IMR-90 (cell line): ENCODE data around the gene PCNP. TPM values are rescaled to one million over a fixed set of nuclear protein-coding genes. Genes with fewer than 3 reads are reported as not detected.

ENCODE experiments used
- ATAC-seq: fragments of 200-7000 bp; cut with Tn5 transposase; 2 replicates; pipeline ENCODE4 v1.9.1; 2020; ENCODE audit warnings: low read depth, mild to moderate bottlenecking, moderate library complexity
- BruUV-seq: library from RNA; stranded (reverse); fragments of 400-500 nt; replicated peaks from 2 replicates; lab custom pipeline; 2021; lab: Mats Ljungman, UMichigan
- CTCF ChIA-PET: fragments of 300-600 bp; formaldehyde crosslinking; extraction: SDS; loops from one replicate; lab custom pipeline; 2021; ENCODE audit warnings: antibody characterized with exemption; lab: Yijun Ruan, JAX
- POLR2A ChIA-PET: fragments of 300-600 bp; sonication (Branson Sonifier 250); formaldehyde crosslinking; loops from one replicate; lab custom pipeline; 2022; ENCODE audit warnings: antibody characterized with exemption; ENCODE audit not compliant: unreplicated experiment; lab: Charles Lee
- DNase-seq: peaks from one replicate; pipeline ENCODE4 v3.0.0; 2013
- H2AFZ ChIP-seq: replicated peaks from 2 replicates; pipeline ENCODE3; 2013; ENCODE audit warnings: low read length, mild to moderate bottlenecking; ENCODE audit not compliant: poor library complexity
- H2AK5ac ChIP-seq: 2 replicates; pipeline ENCODE4 v1.6.1; 2013; ENCODE audit warnings: low read depth, low read length, inconsistent platforms
- H2AK9ac ChIP-seq: replicated peaks from 2 replicates; pipeline ENCODE3; 2013; ENCODE audit warnings: mild to moderate bottlenecking, low read depth, low read length, moderate library complexity; ENCODE audit not compliant: poor library complexity
- H2BK120ac ChIP-seq: 2 replicates; pipeline ENCODE4 v1.6.1; 2013; ENCODE audit warnings: low read depth, low read length, inconsistent platforms
- H2BK15ac ChIP-seq: 3 replicates; pipeline ENCODE4 v1.6.1; 2013; ENCODE audit warnings: low read depth, low read length, inconsistent platforms
- H2BK20ac ChIP-seq: 2 replicates; pipeline ENCODE4 v1.6.1; 2013; ENCODE audit warnings: low read depth, mild to moderate bottlenecking, inconsistent platforms, low read length, moderate library complexity
- H2BK5ac ChIP-seq: 2 replicates; pipeline ENCODE4 v1.6.1; 2013; ENCODE audit warnings: mild to moderate bottlenecking, low read depth, low read length, inconsistent platforms; ENCODE audit not compliant: poor library complexity, severe bottlenecking
- H3K14ac ChIP-seq: replicated peaks from 2 replicates; pipeline ENCODE4 v1.6.1; 2013; ENCODE audit warnings: low read depth, low read length, inconsistent platforms
- H3K18ac ChIP-seq: 2 replicates; pipeline ENCODE4 v1.6.1; 2013; ENCODE audit warnings: low read depth, low read length, control low read depth
- H3K23ac ChIP-seq: 2 replicates; pipeline ENCODE4 v1.6.1; 2013; ENCODE audit warnings: low read depth, low read length, inconsistent platforms
- H3K27ac ChIP-seq: 2 replicates; pipeline ENCODE4 v1.5.1; 2013; ENCODE audit warnings: mild to moderate bottlenecking, control low read depth, low read length; ENCODE audit not compliant: insufficient read depth
- H3K27me3 ChIP-seq: 2 replicates; pipeline ENCODE4 v1.6.1; 2013; ENCODE audit warnings: low read length; ENCODE audit not compliant: control insufficient read depth, insufficient read depth
- H3K36me3 ChIP-seq: 2 replicates; pipeline ENCODE4 v1.6.1; 2013; ENCODE audit warnings: low read length, mixed read lengths; ENCODE audit not compliant: control insufficient read depth, insufficient read depth
- H3K4ac ChIP-seq: 2 replicates; pipeline ENCODE4 v1.6.1; 2013; ENCODE audit warnings: low read depth, low read length, inconsistent platforms
- H3K4me1 ChIP-seq: 2 replicates; pipeline ENCODE4 v1.6.1; 2013; ENCODE audit warnings: low read length, mixed read lengths; ENCODE audit not compliant: control insufficient read depth, insufficient read depth
- H3K4me2 ChIP-seq: 2 replicates; pipeline ENCODE4 v1.6.1; 2013; ENCODE audit warnings: low read depth, mild to moderate bottlenecking, control low read depth, low read length, moderate library complexity
- H3K4me3 ChIP-seq: 2 replicates; pipeline ENCODE4 v1.5.1; 2013; ENCODE audit warnings: low read depth, mild to moderate bottlenecking, control low read depth, low read length, moderate library complexity; ENCODE audit not compliant: insufficient read depth
- H3K56ac ChIP-seq: 2 replicates; pipeline ENCODE4 v1.6.1; 2013; ENCODE audit warnings: low read length, inconsistent platforms; ENCODE audit not compliant: insufficient read depth; ENCODE audit errors: extremely low read depth
- H3K79me1 ChIP-seq, 2 experiments: 2 replicates each; pipeline ENCODE4 v1.6.1; 2013; ENCODE audit warnings: low read length in 2 of 2, inconsistent platforms in 1 of 2, low read depth in 1 of 2
- H3K9ac ChIP-seq: 2 replicates; pipeline ENCODE4 v1.6.1; 2013; ENCODE audit warnings: low read depth, low read length, control low read depth
- H3K9me1 ChIP-seq: 2 replicates; pipeline ENCODE4 v1.6.1; 2013; ENCODE audit warnings: low read length, inconsistent platforms; ENCODE audit not compliant: insufficient read depth
- H3K9me3 ChIP-seq: 2 replicates; pipeline ENCODE4 v1.6.1; 2013; ENCODE audit warnings: low read length; ENCODE audit not compliant: control insufficient read depth, insufficient read depth
- H4K20me1 ChIP-seq: 2 replicates; pipeline ENCODE4 v1.6.1; 2013; ENCODE audit warnings: low read length, inconsistent platforms; ENCODE audit not compliant: insufficient read depth
- H4K5ac ChIP-seq: 2 replicates; pipeline ENCODE4 v1.6.1; 2013; ENCODE audit warnings: mild to moderate bottlenecking, low read depth, low read length, control low read depth
- H4K8ac ChIP-seq, 2 experiments: 2 replicates each; pipeline ENCODE4 v1.6.1; 2013; ENCODE audit warnings: low read depth in 2 of 2, low read length in 2 of 2, control low read depth in 1 of 2, inconsistent platforms in 1 of 2
- H4K91ac ChIP-seq: 2 replicates; pipeline ENCODE4 v1.6.1; 2013; ENCODE audit warnings: low read depth, low read length, inconsistent platforms; ENCODE audit not compliant: insufficient read depth
- BHLHE40 ChIP-seq: fragments of 150-350 bp; IDR thresholded peaks from 2 replicates; pipeline ENCODE4 v1.6.1; 2016; ENCODE audit warnings: mild to moderate bottlenecking, low read depth, low read length
- MAFK ChIP-seq: IDR thresholded peaks from 2 replicates; pipeline ENCODE4 v1.6.1; 2012; ENCODE audit warnings: low read depth, low read length, improper control_type of control experiment
- NFE2L2 ChIP-seq: fragments of 150-350 bp; IDR thresholded peaks from 2 replicates; pipeline ENCODE4 v1.6.1; 2016; ENCODE audit warnings: low read depth, mild to moderate bottlenecking, low read length
- RFX5 ChIP-seq: IDR thresholded peaks from 2 replicates; pipeline ENCODE4 v1.8.0; 2012; ENCODE audit warnings: low read depth, mild to moderate bottlenecking, low read length, moderate library complexity
- WGBS, 2 experiments: methylation state at CpG; one replicate each; pipeline versions ENCODE4 v1.1.5 to v1.1.7; 2013; ENCODE audit warnings: missing lambda C conversion rate in 2 of 2; ENCODE audit not compliant: insufficient read length in 1 of 2; ENCODE audit errors: extremely low coverage in 2 of 2; 5-methylcytosine and 5-hydroxymethylcytosine counted together
- dilution Hi-C: fragments of 300-500 bp; cut with HindIII; formaldehyde crosslinking; loops from one replicate; pipeline ENCODE4 v1.14.3; 2018; ENCODE audit warnings: low sequenced_read_pairs; ENCODE audit not compliant: unreplicated experiment
- in situ Hi-C: fragments of 300-500 bp; cut with MboI; formaldehyde crosslinking; loops from 3 replicates; pipeline ENCODE4 v1.14.3; 2019; ENCODE audit warnings: low sequenced_read_pairs, inconsistent platforms, mixed read lengths
- intact Hi-C: fragments of 100-400 bp; cut with micrococcal nuclease; formaldehyde crosslinking; loops from 2 replicates; pipeline ENCODE4 v1.10.0; 2022
- polyA plus RNA-seq, 3 experiments: library from polyadenylated mRNA; depleted of rRNA; stranded (reverse); fragments of >200 nt; gene quantifications; 2 replicates each; pipeline ENCODE4 v1.2.3, GENCODE V29; 2012; ENCODE audit warnings: low replicate concordance in 1 of 3
- total RNA-seq: library from RNA; depleted of rRNA; stranded (reverse); fragments of >200 nt; gene quantifications from 2 replicates; pipeline ENCODE4 v1.2.3, GENCODE V29; 2012

The PCNP gene
- total and polyA plus RNA-seq, 2 of the 4 experiments (the other 2 are of a cell fraction): 34.6 to 53.2 TPM

GRCh38 chr3:101535221-101535620, 38.8 kb upstream of the PCNP start:
- dilution Hi-C loops: no loop called here
- H3K36me3 ChIP-seq: no peaks in the 10 kb centered on the region
- H2BK120ac ChIP-seq: no peak overlapping the region
- H3K4me1 ChIP-seq: peaks cover 2% of the 10 kb centered on the region
- CTCF ChIA-PET: no interaction called here
- H3K27ac ChIP-seq: no peak overlapping the region
- H3K4me3 ChIP-seq: no peak overlapping the region
- H3K14ac ChIP-seq: no peak overlapping the region
- no peak overlapping the region for H3K18ac ChIP-seq
- no peak for ATAC-seq
- H4K5ac ChIP-seq: no peak overlapping the region
- no peak overlapping the region for H3K56ac ChIP-seq
- peaks cover 2% of the 10 kb centered on the region; the same call in 1 of the 2 replicates for H3K27me3 ChIP-seq
- H3K23ac ChIP-seq: no peak overlapping the region
- no peak overlapping the region for H2BK5ac ChIP-seq
- H3K9me1 ChIP-seq: no peaks in the 10 kb centered on the region
- H2BK15ac ChIP-seq: no peak overlapping the region
- no peak overlapping the region for H4K91ac ChIP-seq
- H3K9me3 ChIP-seq: no peaks in the 10 kb centered on the region
- DNase-seq: no peak
- H3K4me2 ChIP-seq: no peak overlapping the region
- BruUV-seq: no TSS peak
- H3K79me1 ChIP-seq: no peaks in the 10 kb centered on the region
- H4K8ac ChIP-seq: no peak overlapping the region
- in situ Hi-C loops: no loop called here
- no peaks in the 10 kb centered on the region for H4K20me1 ChIP-seq
- no peak overlapping the region for H2BK20ac ChIP-seq
- no peak overlapping the region for H2AK5ac ChIP-seq
- H2AFZ ChIP-seq: no peak overlapping the region
- no peak overlapping the region for H2AK9ac ChIP-seq
- H3K4ac ChIP-seq: no peak overlapping the region
- no CpG with 5 or more reads among the region's 5 CpGs for WGBS, 2 experiments
- POLR2A ChIA-PET: interaction anchor here (0.5 kb wide), 1 partner anchor 8 kb away, joined by 4 read pairs; no protein-coding TSS in a partner anchor
- TF ChIP-seq RFX5: no peak
- TF ChIP-seq BHLHE40: no peak
- TF ChIP-seq MAFK: no peak
- TF ChIP-seq NFE2L2: no peak
- no peak overlapping the region for H3K9ac ChIP-seq
- intact Hi-C loops: no loop called here
